ENCODE results near the gene SAMD3.
"Not testable (repeated sequence)": the region's sequence is repeated elsewhere in the genome, so short reads cannot be mapped to it uniquely, and the experiment has no call there.

SAMD3 gene, protein sequence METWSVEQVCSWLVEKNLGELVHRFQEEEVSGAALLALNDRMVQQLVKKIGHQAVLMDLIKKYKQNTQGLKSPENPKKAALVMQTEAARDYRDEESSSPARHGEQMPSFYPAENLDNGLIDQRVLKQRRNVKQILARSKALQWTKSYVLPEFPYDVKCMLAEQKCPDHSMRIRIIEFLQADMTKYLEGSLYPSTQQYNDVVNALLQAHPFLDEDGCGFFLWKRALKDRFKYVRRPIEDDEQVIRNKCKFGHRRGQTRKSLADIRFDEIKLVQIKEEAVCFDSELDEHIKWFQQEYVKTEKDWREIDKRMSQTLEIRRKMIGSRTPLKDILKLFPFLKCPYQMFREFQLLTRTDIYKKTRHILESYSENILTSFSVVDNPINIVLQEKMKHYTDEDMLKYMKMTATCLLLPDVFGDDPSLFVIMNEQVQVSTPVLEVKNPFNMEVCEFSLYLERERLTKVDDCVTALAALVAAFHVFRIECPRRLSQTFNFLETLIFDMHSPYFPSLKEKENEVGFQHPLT

DNA sequence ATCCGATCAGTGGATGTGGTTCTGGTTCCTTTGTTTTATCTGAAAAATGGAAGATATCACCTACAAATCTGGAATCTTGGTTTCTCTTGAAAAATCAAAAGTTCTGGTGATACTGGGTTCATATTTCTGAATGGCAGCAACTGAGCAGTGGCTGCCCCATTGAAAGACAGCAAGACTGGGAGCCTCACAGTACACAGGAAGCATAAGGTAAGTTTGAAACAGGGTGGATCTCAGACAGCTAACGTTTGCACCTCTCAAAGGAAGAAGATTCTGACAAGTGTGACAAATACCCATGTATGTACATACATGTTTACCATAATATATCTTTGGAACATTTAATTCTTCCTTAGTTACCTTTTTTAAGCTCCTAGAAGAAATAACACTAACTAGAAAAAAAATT lies at the start of gene SAMD3:
Gene SAMD3, minus strand, starts transcription at position 177 of the 400 bp plus-strand sequence. CDS start 7,678 bp downstream, outside the sequence.
- no peak for DNase-seq

DNA sequence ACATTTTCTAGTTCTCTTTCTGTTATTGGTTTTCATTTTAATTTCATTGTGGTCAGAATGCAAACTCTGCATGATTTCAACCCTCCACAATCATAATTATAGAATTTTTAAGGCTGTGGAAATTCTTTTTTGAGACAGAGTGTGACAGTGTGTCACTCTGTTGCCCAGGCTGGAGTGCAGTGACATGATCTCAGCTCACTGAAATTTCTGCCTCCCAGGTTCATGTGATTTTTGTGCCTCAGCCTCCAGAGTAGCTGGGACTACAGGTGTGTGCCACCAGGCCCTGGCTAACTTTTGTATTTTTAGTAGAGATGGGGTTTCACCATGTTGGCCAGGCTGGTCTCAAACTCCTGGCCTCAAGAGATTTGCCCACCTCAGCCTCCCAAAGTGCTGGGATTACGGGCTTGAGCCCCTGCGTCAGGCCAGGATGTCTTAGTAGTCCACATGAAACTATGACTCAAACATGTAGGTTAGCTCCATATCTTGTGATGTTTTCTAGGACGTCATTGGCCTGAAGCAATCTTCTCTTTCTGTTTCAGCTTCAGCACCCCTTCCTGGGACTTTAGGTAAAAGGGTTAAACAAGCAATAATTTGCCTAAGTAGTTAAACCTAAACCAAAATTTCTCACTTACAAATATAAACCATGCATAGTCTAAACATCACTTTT lies 47.4 kb upstream of the SAMD3 start:
- DNase-seq, result no peak

DNA sequence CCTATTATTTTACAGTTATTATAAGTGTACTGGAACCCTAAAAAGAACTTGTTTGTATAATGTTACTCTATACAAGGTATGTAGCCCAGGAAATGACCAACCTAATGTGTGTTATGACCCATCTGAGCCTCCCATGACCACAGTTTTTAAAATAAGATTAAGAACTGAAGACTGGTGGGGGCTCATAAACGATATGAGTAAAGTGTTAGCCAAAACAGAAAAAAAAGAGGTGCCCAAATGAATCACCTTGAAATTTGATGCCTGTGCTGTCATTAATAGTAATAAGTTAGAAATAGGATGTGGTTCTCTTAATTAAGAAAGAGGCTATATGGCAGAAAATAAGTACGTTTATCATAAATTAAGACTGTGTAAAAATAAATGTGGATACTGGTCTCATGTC lies 42.8 kb upstream of the SAMD3 start:
- not testable (repeated sequence) for DNase-seq

DNA sequence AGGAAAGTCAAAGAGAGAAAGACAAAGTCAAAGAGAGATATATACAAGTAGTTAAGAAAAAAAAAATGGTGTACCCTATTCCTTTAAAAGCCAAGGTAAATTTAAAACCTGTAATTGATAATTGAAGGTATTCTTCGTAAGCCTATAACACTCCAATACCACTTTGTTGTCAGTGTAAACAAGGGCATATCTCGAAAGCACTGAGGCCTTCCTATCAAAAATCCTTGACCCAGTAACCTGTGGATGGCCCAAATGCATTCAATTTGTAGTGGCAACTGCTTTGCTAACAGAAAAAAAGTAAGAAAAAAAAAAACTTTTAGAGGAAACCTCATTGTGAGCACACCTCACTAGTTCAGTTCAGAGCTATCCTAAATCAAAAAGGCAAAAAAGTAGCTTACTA lies 39.3 kb upstream of the SAMD3 start:
- no peak for DNase-seq

DNA sequence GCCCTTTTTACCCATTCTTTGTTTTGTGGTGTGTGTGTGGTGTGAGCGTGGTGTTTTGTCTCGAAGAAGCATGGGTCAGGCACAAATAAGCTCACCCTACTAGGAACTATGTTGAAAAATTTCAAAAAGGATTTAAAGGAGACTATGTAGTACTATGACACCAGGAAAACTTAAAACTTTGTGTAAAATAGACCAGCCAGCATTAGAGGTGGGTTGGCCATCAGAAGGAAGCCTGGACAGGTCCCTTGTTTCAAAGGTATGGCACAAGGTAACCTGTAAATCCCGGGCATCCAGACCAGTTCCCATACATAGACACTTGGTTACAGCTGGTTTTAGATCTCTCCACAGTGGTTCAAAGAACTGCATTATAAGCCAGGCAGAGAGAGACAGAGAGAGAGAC lies 38.8 kb upstream of the SAMD3 start:
- DNase-seq, result not testable (repeated sequence)

DNA sequence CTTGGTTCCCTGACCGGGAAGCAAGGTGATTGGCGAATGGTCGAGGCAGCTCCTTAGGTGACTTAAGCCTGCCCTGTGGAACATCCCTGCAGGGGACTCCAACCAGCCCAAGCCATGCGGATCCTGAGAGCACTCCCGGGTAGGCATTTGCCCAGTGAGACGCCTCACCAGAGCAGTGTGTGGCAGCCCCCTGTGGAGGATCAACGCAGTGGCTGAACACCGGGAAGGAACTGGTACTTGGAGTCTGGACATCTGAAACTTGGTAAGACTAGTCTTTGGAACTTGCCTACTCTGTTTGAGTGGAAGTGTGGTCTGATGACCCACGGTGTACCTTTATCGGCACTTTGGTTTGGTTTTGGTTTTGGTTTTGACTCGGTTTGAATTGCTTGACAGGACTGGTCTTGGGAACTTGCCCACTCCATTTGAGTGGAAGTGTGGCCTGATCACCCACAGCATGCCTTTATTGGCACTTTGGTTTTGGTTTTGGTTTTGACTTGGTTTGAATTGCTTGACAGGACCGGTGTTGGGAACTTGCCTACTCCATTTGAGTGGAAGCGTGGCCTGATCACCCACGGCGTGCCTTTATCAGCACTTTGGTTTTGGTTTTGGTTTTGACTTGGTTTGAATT lies 38.0 kb upstream of the SAMD3 start:
- DNase-seq, result not testable (repeated sequence)

DNA sequence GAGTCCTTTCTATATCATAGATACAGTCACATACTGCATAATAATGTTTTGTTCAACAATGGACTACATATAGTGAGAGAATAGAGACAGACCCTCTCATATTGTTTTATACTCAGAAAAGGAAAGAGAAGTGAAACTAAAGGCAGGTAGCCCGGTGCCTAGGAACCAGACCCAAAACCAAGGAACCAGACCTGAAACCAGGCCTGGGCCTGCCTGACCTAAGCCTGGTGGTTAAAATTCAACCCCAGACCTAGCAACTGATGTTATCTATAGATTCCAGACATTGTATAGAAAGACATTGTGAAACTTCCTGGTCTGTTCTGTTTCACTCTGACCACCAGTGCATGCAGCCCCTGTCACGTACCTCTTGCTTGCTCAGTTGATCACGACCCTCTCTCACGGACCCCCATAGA lies 37.3 kb upstream of the SAMD3 start:
- DNase-seq, result not testable (repeated sequence)

DNA sequence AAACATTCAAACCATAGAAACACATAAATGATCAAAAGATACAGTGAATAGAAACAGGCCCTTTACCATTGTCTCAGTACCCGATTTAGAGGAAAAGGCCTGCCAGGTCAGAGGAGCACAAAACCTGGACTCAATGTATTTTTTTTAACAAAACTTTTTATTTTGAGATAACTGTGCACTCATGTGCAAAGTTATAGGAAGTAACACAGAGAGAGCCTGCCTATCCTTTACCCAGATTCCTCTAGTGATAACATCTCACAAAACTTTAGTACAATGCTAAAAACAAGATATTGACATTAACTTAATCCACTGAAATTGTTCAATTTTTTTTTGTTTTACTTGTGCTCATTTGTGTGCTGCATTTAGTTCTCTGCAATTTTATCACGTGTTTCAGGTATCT lies 36.8 kb upstream of the SAMD3 start:
- no peak for DNase-seq

DNA sequence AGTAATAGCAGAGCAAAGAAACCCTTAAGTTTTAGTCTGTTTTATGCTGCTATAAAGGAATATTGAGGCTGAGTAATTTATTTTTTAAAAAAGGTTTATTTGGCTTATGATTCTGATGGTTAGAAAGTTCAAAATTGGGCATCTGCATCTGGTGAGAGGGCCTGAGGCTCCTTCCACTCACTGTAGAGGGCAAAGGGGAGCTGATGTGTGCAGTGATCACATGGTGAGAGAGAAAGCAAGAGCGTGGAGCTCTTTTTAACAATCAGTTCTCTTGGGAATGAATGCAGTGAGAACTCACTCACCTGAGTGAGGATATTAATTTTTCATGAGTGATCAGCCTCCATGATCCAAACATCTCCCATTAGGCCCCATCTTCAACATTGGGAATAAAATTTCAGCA lies 36.4 kb upstream of the SAMD3 start:
- no peak for DNase-seq

DNA sequence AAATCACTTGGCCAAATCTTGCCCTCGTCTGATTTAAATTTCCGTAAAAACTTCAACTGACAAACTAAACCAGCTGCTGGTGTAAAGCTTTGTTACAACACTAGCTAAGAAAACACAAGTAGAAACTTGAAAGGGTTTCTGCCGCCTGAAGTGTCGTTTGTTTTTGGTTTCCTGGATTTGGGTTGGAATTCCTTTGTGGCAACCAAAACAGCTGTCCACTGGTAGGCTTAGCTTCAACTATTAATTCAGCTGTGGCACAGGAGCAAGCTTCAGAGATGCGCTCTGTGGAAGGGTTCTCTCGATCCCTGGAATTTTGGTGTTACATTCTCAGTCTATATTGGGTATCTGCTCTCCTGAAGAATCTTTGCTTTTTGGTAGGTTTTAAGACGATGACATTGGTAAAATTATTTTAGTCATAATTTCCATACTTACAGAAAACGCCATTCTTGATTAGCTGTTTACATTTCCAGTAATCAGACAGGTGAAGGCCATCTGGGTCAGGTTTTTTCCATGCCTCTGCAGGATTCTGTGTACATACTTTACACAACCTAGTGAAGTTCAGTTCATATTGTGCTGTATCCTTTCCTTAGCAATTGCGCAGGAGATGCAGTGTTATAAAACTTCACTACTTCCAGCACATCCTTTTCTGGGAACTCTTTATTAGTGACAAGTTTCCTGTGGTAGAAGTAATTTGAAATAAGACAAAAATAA lies 29.9 kb upstream of the SAMD3 start:
- DNase-seq, result no peak

DNA sequence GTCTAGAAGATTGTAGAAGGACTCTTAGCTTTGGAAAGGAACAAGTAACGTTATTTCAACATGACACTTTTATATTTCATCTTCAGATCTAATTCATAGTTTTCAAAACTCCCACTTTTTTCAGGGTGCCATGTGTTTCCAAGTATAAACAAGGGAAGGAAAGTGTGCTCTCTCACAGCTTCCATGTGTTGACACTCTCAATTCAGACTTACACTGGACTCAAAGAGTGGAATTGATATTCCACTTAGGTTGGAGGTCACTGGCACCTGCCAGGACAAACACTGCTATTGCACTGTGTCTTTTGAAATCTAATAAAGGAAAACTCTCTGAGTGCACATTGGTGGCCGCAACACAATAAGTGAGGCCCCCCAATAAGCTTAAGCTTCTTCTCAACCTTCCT lies 22.5 kb upstream of the SAMD3 start:
- no peak for DNase-seq

DNA sequence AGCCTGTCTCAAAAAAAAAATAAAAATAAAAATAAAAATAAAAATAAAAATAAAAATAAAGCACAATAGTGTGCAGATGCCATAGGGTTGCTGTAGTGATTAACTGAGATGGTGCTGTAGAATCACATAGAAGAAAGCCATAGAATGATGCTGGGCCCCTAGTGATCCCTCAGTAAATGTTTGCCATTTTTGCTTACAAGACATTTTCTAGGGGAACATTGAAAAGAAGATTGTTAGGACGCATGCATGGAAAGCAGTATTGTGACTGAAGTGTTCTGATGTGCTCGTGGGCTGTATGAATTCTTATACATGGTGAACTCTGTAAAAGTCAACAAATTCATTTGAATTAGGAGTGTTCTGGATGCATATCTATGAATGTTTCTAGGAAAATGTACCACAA lies 22.0 kb upstream of the SAMD3 start:
- no peak for DNase-seq

DNA sequence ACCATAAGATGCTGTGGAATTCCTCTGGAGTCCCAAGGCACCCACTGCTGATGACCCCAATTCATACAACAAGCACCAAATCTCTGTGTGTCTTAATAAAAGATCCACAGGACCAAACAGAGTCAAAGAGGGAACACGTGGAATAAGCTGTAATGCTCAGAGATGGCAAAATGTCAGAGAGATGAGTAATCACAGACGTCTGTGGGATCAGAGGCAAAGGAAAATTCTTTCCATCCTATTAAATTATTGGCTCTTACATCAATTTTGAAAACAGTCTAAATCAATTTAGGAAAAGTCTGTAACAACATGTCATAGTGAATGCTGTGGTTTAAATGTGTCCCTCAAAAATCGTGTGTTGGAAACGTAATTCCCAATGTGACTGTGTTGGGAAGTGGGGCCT lies 17.5 kb upstream of the SAMD3 start:
- DNase-seq, result no peak

DNA sequence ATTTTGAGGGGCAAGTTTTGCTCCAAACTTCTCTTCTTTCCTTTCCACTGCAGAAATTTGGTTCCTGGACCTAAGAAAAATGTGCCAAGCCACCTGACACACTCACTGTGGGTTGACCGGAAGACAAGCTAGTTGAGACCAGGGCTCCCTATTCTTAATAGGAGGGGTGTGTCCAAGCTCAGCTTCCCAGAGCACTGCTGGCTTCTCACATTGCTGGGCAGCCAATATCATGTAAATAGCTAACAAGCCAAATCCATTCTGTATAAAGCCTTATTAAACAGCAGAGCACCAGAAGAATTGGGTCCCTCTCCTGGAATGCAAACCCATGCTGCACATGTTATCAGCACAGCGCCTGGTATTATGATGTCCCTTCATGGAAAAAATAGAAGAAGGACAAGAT lies 17.0 kb upstream of the SAMD3 start:
- DNase-seq, result no peak

DNA sequence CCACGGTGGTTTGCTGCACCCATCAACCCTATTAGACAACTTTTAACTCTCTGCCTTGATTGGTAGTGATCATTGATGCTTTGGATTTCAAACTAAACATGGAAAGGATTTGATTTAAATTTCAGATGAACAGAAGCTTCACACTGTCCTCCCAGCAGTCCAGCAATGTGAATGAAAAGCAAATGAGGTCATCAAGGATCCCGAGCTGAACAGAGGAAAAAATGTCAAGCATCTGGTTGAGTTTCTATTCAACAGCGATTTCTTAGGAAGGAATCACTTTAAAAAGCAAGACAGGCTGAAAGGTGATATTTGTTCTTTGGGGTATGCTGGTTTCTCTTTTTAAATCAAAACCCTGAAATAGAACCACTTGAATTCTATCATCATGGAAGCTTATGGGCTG lies 10.6 kb upstream of the SAMD3 start:
- DNase-seq, result no peak

DNA sequence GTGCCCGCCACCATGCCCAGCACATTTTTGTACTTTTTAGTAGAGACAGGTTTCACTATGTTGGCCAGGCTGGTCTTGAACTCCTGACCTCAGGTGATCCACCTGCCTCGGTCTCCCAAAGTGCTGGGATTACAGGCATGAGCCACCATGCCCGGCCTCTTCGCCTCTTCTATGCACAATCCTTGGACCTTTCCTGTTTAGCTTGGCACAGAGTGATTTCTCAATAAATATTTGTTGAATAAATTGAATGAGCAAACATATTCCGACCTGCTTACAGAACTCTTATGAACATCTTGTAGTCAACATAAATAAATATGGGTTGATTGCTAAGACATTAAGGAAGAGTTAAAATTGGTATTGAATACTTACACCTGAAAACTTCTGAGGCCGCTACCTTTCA lies 7.8 kb upstream of the SAMD3 start:
- not testable (repeated sequence) for DNase-seq

DNA sequence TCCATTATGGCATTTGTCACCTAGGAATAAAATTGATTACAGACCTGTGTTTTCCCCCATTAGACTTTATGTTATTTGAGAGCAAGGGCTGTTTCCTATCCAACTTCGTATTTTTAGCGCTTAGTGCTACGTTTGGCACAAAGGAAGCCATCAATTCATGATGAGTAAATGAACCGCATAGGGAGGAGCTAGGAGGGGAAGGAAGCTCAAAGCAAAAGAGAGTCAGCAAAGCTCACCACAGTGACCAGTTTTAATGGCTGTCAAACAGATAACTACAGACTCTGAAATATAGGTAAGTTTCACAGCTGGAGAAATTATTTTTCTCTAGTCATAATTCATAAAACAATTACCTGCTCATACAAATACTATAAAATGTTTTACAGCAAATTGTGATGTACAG lies 6.9 kb upstream of the SAMD3 start:
- DNase-seq, result no peak

DNA sequence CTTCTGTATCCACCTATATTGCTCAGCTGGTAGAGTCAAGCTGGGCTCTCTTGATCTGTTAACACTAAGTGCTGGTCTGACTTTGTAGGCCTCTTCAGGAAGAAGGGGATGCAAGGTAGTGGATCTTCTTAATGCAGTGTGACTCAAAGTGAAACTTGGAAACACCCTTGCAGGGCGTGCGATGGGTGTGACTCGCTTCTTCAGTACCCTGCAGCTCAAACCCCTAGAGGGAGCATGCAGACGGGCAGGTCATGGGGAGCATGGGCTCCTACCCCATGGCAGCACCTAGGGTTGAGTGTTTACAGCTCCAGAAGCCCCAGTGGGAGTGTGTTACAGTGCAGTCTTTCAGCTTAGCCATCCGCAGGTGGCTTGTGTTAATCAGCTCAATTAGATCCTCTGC lies 757 bp upstream of the SAMD3 start:
- no peak for DNase-seq

DNA sequence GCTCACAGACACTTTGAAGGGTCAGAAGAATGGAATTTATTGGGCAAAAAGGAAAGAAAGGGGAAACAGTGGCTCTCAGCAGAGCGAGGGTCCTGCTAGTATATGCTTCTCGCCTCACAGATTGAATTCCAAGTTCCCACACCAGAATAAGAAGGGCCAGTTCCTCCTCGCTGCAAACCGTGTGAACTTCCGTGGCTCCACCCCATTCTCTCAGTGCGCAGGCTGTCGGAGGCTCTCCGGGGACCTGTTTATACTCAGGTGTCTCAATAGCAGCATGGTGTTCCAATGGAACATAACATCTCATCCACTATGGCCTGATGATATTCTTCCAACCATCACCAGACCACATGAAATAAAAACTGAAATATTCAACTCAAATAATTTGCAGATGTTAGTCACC lies 4.6 kb downstream of the SAMD3 start:
- no peak for DNase-seq

DNA sequence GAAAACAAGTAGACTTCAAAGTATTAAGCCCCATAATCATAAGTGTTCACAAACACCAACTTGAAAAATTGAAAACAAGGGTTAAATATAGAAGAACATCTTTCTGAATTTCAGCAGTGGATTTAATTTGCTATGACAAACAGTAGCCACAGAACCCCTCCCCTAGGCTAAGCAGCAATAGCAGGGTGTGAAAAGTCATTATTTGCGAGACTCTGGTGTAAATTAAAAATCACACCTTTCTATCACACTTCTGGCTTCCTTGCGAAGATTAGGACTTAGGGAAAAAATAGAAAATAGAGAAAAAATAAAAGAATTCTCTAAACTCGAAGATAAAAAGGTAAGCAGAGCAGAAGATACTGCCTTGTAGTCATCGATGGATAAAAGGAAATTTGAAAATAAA lies 6.1 kb downstream of the SAMD3 start:
- DNase-seq, result no peak

DNA sequence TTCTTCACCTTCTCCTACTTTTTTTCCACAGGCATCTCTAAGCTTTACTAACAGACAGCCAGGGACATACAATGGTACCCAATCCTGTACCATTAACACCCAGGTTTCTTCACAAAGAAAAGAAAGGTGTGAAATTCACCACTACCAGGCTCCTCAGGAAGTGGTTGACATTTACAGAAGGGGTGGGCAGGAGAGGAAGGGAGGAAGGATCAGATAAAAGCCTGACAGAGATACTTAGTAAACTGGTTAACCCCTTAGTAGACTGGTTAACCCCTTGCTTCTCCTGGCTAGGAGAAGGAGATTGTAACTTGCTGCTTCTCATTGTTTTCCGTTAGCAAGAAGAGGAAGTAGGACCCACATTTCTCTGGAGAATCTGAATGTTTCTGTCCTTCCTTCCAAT lies 7.2 kb downstream of the SAMD3 start:
- no peak for DNase-seq

DNA sequence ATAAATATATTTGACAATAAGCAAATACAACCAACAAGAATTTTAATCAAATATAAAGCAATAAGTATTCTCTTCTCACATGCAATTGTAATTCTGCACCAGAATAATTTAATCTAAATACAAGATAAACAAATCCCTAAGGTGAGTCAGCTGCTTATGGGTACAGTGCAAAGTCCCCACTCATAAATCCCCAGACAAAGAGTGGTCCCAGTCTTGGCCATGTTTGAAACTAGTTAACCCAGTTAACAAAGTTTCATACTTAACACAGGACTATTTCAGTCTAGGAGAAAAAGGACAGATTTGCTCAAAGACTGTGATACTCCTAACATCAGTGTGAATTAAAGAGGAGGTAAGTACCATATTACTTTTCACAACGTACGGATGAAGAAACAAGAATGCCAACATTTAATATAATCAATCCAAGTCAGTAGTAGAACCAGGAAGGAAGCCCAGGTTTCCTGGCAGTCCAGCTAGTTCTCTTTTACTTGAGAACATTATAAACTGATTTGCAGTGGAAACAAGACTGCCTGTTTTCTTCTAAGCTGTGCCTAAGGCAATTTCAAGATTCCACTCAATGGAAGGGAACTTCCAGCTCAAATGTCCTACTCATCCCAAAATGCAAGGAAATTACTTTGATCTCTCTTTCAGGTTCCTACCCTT lies 10.4 kb downstream of the SAMD3 start:
- no peak for DNase-seq

DNA sequence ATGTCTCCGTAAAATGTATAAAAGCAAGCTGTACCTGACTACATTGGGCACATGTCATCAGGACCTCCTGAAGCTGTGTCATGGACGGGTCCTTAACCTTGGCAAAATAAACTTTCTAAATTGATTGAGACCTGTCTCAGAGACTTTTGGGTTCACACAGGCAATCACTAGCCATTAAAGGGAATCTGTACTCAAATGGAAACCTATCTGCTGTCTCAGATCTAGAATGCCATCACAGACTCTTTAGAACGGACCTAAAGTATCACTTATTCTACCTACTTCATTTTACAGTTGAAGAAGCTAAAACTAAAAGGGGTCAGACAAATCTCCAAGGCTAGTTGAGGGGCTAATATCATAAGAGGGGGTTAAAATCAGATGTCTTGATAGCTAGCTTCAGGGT lies 11.1 kb downstream of the SAMD3 start:
- no peak for DNase-seq
